IMR-90 (cell line): ENCODE data around the gene VPS26B. TPM values are rescaled to one million over a fixed set of nuclear protein-coding genes. Genes with fewer than 3 reads are reported as not detected.

Experiments used
- ATAC-seq: fragments of 200-7000 bp; cut with Tn5 transposase; 2 replicates; pipeline ENCODE4 v1.9.1; 2020; ENCODE audit warnings: low read depth, mild to moderate bottlenecking, moderate library complexity
- BruUV-seq: library from RNA; stranded (reverse); fragments of 400-500 nt; replicated peaks from 2 replicates; lab custom pipeline; 2021; lab: Mats Ljungman, UMichigan
- CTCF ChIA-PET: fragments of 300-600 bp; formaldehyde crosslinking; extraction: SDS; loops from one replicate; lab custom pipeline; 2021; ENCODE audit warnings: antibody characterized with exemption; lab: Yijun Ruan, JAX
- POLR2A ChIA-PET: fragments of 300-600 bp; sonication (Branson Sonifier 250); formaldehyde crosslinking; loops from one replicate; lab custom pipeline; 2022; ENCODE audit warnings: antibody characterized with exemption; ENCODE audit not compliant: unreplicated experiment; lab: Charles Lee
- DNase-seq: peaks from one replicate; pipeline ENCODE4 v3.0.0; 2013
- H2AFZ ChIP-seq: replicated peaks from 2 replicates; pipeline ENCODE3; 2013; ENCODE audit warnings: low read length, mild to moderate bottlenecking; ENCODE audit not compliant: poor library complexity
- H2AK5ac ChIP-seq: 2 replicates; pipeline ENCODE4 v1.6.1; 2013; ENCODE audit warnings: low read depth, low read length, inconsistent platforms
- H2AK9ac ChIP-seq: replicated peaks from 2 replicates; pipeline ENCODE3; 2013; ENCODE audit warnings: mild to moderate bottlenecking, low read depth, low read length, moderate library complexity; ENCODE audit not compliant: poor library complexity
- H2BK120ac ChIP-seq: 2 replicates; pipeline ENCODE4 v1.6.1; 2013; ENCODE audit warnings: low read depth, low read length, inconsistent platforms
- H2BK15ac ChIP-seq: 3 replicates; pipeline ENCODE4 v1.6.1; 2013; ENCODE audit warnings: low read depth, low read length, inconsistent platforms
- H2BK20ac ChIP-seq: 2 replicates; pipeline ENCODE4 v1.6.1; 2013; ENCODE audit warnings: low read depth, mild to moderate bottlenecking, inconsistent platforms, low read length, moderate library complexity
- H2BK5ac ChIP-seq: 2 replicates; pipeline ENCODE4 v1.6.1; 2013; ENCODE audit warnings: mild to moderate bottlenecking, low read depth, low read length, inconsistent platforms; ENCODE audit not compliant: poor library complexity, severe bottlenecking
- H3K14ac ChIP-seq: replicated peaks from 2 replicates; pipeline ENCODE4 v1.6.1; 2013; ENCODE audit warnings: low read depth, low read length, inconsistent platforms
- H3K18ac ChIP-seq: 2 replicates; pipeline ENCODE4 v1.6.1; 2013; ENCODE audit warnings: low read depth, low read length, control low read depth
- H3K23ac ChIP-seq: 2 replicates; pipeline ENCODE4 v1.6.1; 2013; ENCODE audit warnings: low read depth, low read length, inconsistent platforms
- H3K27ac ChIP-seq: 2 replicates; pipeline ENCODE4 v1.5.1; 2013; ENCODE audit warnings: mild to moderate bottlenecking, control low read depth, low read length; ENCODE audit not compliant: insufficient read depth
- H3K27me3 ChIP-seq: 2 replicates; pipeline ENCODE4 v1.6.1; 2013; ENCODE audit warnings: low read length; ENCODE audit not compliant: control insufficient read depth, insufficient read depth
- H3K36me3 ChIP-seq: 2 replicates; pipeline ENCODE4 v1.6.1; 2013; ENCODE audit warnings: low read length, mixed read lengths; ENCODE audit not compliant: control insufficient read depth, insufficient read depth
- H3K4ac ChIP-seq: 2 replicates; pipeline ENCODE4 v1.6.1; 2013; ENCODE audit warnings: low read depth, low read length, inconsistent platforms
- H3K4me1 ChIP-seq: 2 replicates; pipeline ENCODE4 v1.6.1; 2013; ENCODE audit warnings: low read length, mixed read lengths; ENCODE audit not compliant: control insufficient read depth, insufficient read depth
- H3K4me2 ChIP-seq: 2 replicates; pipeline ENCODE4 v1.6.1; 2013; ENCODE audit warnings: low read depth, mild to moderate bottlenecking, control low read depth, low read length, moderate library complexity
- H3K4me3 ChIP-seq: 2 replicates; pipeline ENCODE4 v1.5.1; 2013; ENCODE audit warnings: low read depth, mild to moderate bottlenecking, control low read depth, low read length, moderate library complexity; ENCODE audit not compliant: insufficient read depth
- H3K56ac ChIP-seq: 2 replicates; pipeline ENCODE4 v1.6.1; 2013; ENCODE audit warnings: low read length, inconsistent platforms; ENCODE audit not compliant: insufficient read depth; ENCODE audit errors: extremely low read depth
- H3K79me1 ChIP-seq, 2 experiments: 2 replicates each; pipeline ENCODE4 v1.6.1; 2013; ENCODE audit warnings: low read length in 2 of 2, inconsistent platforms in 1 of 2, low read depth in 1 of 2
- H3K9ac ChIP-seq: 2 replicates; pipeline ENCODE4 v1.6.1; 2013; ENCODE audit warnings: low read depth, low read length, control low read depth
- H3K9me1 ChIP-seq: 2 replicates; pipeline ENCODE4 v1.6.1; 2013; ENCODE audit warnings: low read length, inconsistent platforms; ENCODE audit not compliant: insufficient read depth
- H3K9me3 ChIP-seq: 2 replicates; pipeline ENCODE4 v1.6.1; 2013; ENCODE audit warnings: low read length; ENCODE audit not compliant: control insufficient read depth, insufficient read depth
- H4K20me1 ChIP-seq: 2 replicates; pipeline ENCODE4 v1.6.1; 2013; ENCODE audit warnings: low read length, inconsistent platforms; ENCODE audit not compliant: insufficient read depth
- H4K5ac ChIP-seq: 2 replicates; pipeline ENCODE4 v1.6.1; 2013; ENCODE audit warnings: mild to moderate bottlenecking, low read depth, low read length, control low read depth
- H4K8ac ChIP-seq, 2 experiments: 2 replicates each; pipeline ENCODE4 v1.6.1; 2013; ENCODE audit warnings: low read depth in 2 of 2, low read length in 2 of 2, control low read depth in 1 of 2, inconsistent platforms in 1 of 2
- H4K91ac ChIP-seq: 2 replicates; pipeline ENCODE4 v1.6.1; 2013; ENCODE audit warnings: low read depth, low read length, inconsistent platforms; ENCODE audit not compliant: insufficient read depth
- MAFK ChIP-seq: IDR thresholded peaks from 2 replicates; pipeline ENCODE4 v1.6.1; 2012; ENCODE audit warnings: low read depth, low read length, improper control_type of control experiment
- MAZ ChIP-seq: IDR thresholded peaks from 2 replicates; pipeline ENCODE4 v1.6.1; 2012; ENCODE audit warnings: low read depth, mild to moderate bottlenecking, low read length, improper control_type of control experiment, moderate library complexity, borderline replicate concordance
- WGBS, 2 experiments: methylation state at CpG; one replicate each; pipeline versions ENCODE4 v1.1.5 to v1.1.7; 2013; ENCODE audit warnings: missing lambda C conversion rate in 2 of 2; ENCODE audit not compliant: insufficient read length in 1 of 2; ENCODE audit errors: extremely low coverage in 2 of 2; 5-methylcytosine and 5-hydroxymethylcytosine counted together
- dilution Hi-C: fragments of 300-500 bp; cut with HindIII; formaldehyde crosslinking; loops from one replicate; pipeline ENCODE4 v1.14.3; 2018; ENCODE audit warnings: low sequenced_read_pairs; ENCODE audit not compliant: unreplicated experiment
- in situ Hi-C: fragments of 300-500 bp; cut with MboI; formaldehyde crosslinking; loops from 3 replicates; pipeline ENCODE4 v1.14.3; 2019; ENCODE audit warnings: low sequenced_read_pairs, inconsistent platforms, mixed read lengths
- intact Hi-C: fragments of 100-400 bp; cut with micrococcal nuclease; formaldehyde crosslinking; loops from 2 replicates; pipeline ENCODE4 v1.10.0; 2022
- polyA plus RNA-seq, 3 experiments: library from polyadenylated mRNA; depleted of rRNA; stranded (reverse); fragments of >200 nt; gene quantifications; 2 replicates each; pipeline ENCODE4 v1.2.3, GENCODE V29; 2012; ENCODE audit warnings: low replicate concordance in 1 of 3
- total RNA-seq: library from RNA; depleted of rRNA; stranded (reverse); fragments of >200 nt; gene quantifications from 2 replicates; pipeline ENCODE4 v1.2.3, GENCODE V29; 2012
- TF ChIP-seq, protein P1 (sequence below): fragments of 150-350 bp; IDR thresholded peaks from 2 replicates; pipeline ENCODE4 v1.6.1; 2016; ENCODE audit warnings: low read depth, mild to moderate bottlenecking, low read length, moderate library complexity, borderline replicate concordance

VPS26B gene
- total and polyA plus RNA-seq, 2 of the 4 experiments (the other 2 are of a cell fraction) = 41.6 to 51.1 TPM

- dilution Hi-C loops = no loop called here
- Histone ChIP-seq H3K9ac (no peak overlapping the region), H2AK9ac (no peak overlapping the region), H2BK120ac (no peak overlapping the region), H3K27me3 (peaks cover 19% of the 10 kb centered on the region), H3K23ac (no peak overlapping the region), H4K20me1 (no peaks in the 10 kb centered on the region; the same call in 1 of the 2 replicates), H3K56ac (no peak overlapping the region), H3K27ac (no peak overlapping the region), H4K91ac (no peak overlapping the region), H3K4me1 (peaks cover 4% of the 10 kb centered on the region), H3K4me2 (no peak overlapping the region), H3K9me1 (no peaks in the 10 kb centered on the region), H2AK5ac (no peak overlapping the region), H3K14ac (no peak overlapping the region), H3K9me3 (no peaks in the 10 kb centered on the region), H3K18ac (no peak overlapping the region), H2BK5ac (no peak overlapping the region), H3K4me3 (no peak overlapping the region), H4K5ac (no peak overlapping the region), H2AFZ (no peak overlapping the region), H4K8ac (no peak overlapping the region), H3K79me1 (no peaks in the 10 kb centered on the region), H2BK15ac (no peak overlapping the region), H2BK20ac (no peak overlapping the region), H3K36me3 (peaks cover 7% of the 10 kb centered on the region), H3K4ac (no peak overlapping the region)
- ATAC-seq (no peak), DNase-seq (no peak)
- in situ Hi-C loops = no loop called here
- intact Hi-C loops = no loop called here
- no TSS peak for BruUV-seq
- POLR2A ChIA-PET = no interaction called here
- WGBS, 2 experiments = no CpG with 5 or more reads among the region's 11 CpGs
- TF ChIP-seq MAZ (no peak), MAFK (no peak)
- TF ChIP-seq, protein P1, sequence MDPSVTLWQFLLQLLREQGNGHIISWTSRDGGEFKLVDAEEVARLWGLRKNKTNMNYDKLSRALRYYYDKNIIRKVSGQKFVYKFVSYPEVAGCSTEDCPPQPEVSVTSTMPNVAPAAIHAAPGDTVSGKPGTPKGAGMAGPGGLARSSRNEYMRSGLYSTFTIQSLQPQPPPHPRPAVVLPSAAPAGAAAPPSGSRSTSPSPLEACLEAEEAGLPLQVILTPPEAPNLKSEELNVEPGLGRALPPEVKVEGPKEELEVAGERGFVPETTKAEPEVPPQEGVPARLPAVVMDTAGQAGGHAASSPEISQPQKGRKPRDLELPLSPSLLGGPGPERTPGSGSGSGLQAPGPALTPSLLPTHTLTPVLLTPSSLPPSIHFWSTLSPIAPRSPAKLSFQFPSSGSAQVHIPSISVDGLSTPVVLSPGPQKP = no peak
- CTCF ChIA-PET = no interaction called here
Measured at GRCh38 chr11:134267966-134268365, 43.5 kb downstream of the VPS26B start.
